Endothelial cell of umbilical vein (primary cell): ENCODE data around the gene GTF3C5.

Experiments
- JUN ChIP-seq: IDR thresholded peaks from 2 replicates; pipeline ENCODE4 v1.6.1; 2011; ENCODE audit warnings: borderline replicate concordance, low read depth; ENCODE audit not compliant: insufficient read length, insufficient read depth
- POLR2A ChIP-seq: IDR thresholded peaks from 2 replicates; pipeline ENCODE4 v1.6.1; 2012; ENCODE audit warnings: low read depth, mild to moderate bottlenecking, control low read depth, low read length
- POLR2AphosphoS5 ChIP-seq: IDR thresholded peaks from 2 replicates; pipeline ENCODE4 v1.6.1; 2012; ENCODE audit warnings: low read depth, mild to moderate bottlenecking, control low read depth, low read length, moderate library complexity; ENCODE audit not compliant: insufficient read depth
- TF ChIP-seq, protein P1 (sequence below), 2 donors: IDR thresholded peaks; 1 replicate in 1 of 2; 2 replicates in 1 of 2; pipeline ENCODE4 v1.5.1; 2011; ENCODE audit warnings: low read length in 2 of 2, mild to moderate bottlenecking in 2 of 2, moderate library complexity in 2 of 2, control low read depth in 1 of 2, inconsistent platforms in 1 of 2, low read depth in 1 of 2; ENCODE audit not compliant: insufficient read depth in 1 of 2; ENCODE audit errors: extremely low read depth in 1 of 2

DNA sequence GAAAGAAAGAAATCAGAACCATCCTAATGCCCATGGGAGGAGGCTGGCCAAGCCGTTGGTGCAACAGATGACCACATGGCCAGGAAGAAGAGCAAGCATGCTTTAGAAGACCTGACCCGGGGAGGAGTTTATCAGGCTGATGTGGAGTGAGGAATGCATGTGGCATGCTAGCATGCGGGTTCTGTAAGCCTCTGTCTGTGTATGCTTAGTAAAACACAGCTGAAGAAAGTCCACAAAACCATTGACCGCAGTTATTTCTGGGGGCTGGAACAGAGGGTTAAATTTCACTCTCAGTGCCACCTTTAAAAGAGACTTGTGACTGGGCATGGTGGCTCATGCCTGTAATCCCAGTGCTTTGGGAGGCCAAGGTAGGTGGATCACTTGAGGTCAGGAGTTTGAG is 33.2 kb upstream of the GTF3C5 start:
- TF ChIP-seq, protein P1, sequence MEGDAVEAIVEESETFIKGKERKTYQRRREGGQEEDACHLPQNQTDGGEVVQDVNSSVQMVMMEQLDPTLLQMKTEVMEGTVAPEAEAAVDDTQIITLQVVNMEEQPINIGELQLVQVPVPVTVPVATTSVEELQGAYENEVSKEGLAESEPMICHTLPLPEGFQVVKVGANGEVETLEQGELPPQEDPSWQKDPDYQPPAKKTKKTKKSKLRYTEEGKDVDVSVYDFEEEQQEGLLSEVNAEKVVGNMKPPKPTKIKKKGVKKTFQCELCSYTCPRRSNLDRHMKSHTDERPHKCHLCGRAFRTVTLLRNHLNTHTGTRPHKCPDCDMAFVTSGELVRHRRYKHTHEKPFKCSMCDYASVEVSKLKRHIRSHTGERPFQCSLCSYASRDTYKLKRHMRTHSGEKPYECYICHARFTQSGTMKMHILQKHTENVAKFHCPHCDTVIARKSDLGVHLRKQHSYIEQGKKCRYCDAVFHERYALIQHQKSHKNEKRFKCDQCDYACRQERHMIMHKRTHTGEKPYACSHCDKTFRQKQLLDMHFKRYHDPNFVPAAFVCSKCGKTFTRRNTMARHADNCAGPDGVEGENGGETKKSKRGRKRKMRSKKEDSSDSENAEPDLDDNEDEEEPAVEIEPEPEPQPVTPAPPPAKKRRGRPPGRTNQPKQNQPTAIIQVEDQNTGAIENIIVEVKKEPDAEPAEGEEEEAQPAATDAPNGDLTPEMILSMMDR (IDR thresholded peaks at IDR 0.05; ENCODE audit: extremely low read depth in 1 of 2, insufficient read depth in 1 of 2, low read depth in 1 of 2, low read length in 2 of 2) = no peak
- TF ChIP-seq POLR2A (no peak), JUN (no peak), POLR2AphosphoS5 (no peak)
